Astrocyte of the cerebellum (primary cell): Measurements from ENCODE around the gene PTGER1.

Source experiments
- DNase-seq: peaks from one replicate; pipeline ENCODE4 v3.0.0-alpha.2; 2011; ENCODE audit warnings: low read depth
- H3K4me3 ChIP-seq: 2 replicates; pipeline ENCODE4 v1.5.1; 2011; ENCODE audit warnings: mild to moderate bottlenecking, low read depth, low read length, moderate library complexity
- CTCF ChIP-seq: IDR thresholded peaks from 2 replicates; pipeline ENCODE4 v1.5.1; 2012; ENCODE audit warnings: low read length, low read depth, moderate library complexity, mild to moderate bottlenecking; ENCODE audit errors: missing control alignments
- in situ Hi-C: cut with HindIII; loops from 2 replicates; pipeline ENCODE4 v1.10.0; 2017; ENCODE audit warnings: low sequenced_read_pairs

PTGER1 gene

DNA sequence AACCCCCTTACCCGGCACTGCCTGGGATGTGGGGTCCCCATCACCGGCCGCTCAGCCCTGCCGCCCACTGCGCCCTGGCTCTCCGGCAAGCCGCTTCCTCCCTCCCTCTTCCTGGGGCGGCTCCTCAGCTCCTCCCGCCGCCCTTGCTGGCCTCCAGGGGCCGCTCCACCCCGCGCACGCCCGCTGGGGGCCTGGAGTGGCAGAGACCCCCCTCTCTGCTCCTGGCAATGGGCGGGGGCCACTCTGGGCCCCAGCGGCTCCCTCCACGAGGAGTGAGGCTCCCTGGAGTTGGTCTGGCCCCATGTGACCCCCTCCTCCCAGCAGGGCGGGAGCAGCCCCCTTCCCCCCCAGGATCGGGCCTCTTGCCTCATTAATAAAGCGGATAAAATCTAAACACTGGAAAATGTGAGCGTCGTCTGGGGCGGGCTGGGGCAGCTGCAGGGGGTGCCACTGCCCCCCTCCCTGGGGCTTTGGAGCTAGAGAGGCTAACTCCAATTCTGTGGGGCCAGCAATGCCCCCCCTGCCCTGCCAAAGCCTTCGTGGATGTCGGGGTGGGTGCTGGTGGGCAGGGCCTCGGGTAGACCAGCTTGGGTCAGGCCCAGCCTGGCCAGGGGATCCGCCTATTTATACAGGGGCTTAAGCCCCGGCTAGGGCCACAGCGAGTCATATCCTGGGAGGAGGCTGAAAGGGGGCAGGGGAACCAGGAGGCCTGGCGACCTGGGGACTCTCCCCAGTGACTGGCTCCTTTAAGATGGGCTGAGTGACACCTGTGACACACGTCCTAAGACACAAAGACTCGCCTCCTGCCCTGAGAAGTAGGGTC, at the start of gene PTGER1:
PTGER1 (minus strand) TSS at position 104 of the 823 bp plus-strand sequence. CDS start 1,034 bp downstream, outside the sequence.
- TF ChIP-seq CTCF, result peak; percentile 48
- H3K4me3 ChIP-seq, result peak within 1 kb of the TSS; percentile 16
- no peak for DNase-seq
- in situ Hi-C loops, result no loop called here

DNA sequence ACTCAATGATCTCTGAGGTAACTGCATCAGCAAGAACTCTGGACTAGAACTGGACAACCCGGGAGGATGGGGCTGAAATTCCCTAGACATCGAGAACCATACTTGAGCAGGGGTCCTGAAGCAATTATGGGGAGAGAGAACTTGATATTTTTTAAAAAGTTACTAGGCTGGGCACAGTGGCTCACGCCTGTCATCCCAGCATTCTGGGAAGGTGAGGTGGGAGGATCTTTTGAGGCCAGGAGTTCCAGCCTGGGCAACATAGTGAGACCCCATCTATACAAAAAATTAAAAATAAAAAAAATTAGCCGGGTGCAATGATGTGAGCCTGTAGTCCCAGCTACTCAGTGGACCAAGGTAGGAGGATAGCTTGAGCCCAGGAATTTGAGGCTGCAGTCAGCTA, 45.4 kb upstream of the PTGER1 start:
- no peak for TF ChIP-seq CTCF
- H3K4me3 ChIP-seq, result no peak overlapping the region
- no peak for DNase-seq
- in situ Hi-C loops, result loop anchor here (25.0 kb wide), 1 partner anchor 108 kb away; the partner anchor contains the start of gene DDX39A

DNA sequence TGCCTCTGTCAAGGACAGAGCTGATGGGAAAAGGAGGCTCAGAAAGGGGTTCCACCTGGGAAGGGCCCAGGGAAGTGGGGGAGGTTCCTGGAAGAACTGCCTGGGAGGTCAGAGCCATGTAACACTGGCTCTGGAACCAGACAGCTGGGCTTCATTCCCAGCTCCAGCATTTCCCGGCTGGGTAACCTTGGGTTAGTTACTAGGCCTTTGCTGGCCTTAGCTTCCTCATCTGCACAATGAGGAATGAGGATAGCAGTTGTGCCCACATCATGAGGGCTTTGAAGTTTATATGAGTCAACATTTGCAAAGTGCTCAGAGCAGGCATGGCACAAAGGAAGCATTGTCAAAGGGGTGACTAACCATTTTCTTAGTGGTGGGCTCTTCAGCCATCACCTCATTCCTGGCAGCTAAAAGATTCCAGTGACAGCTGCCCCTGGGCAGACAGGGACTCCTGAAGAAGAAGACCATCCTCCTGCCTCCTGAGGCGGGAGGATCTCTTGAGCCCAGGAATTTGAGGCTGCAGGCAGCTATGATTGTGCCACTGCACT, 44.8 kb upstream of the PTGER1 start:
- no peak for DNase-seq
- H3K4me3 ChIP-seq, result no peak overlapping the region
- in situ Hi-C loops, result loop anchor here (25.0 kb wide), 1 partner anchor 108 kb away; the partner anchor contains the start of gene DDX39A
- no peak for TF ChIP-seq CTCF

DNA sequence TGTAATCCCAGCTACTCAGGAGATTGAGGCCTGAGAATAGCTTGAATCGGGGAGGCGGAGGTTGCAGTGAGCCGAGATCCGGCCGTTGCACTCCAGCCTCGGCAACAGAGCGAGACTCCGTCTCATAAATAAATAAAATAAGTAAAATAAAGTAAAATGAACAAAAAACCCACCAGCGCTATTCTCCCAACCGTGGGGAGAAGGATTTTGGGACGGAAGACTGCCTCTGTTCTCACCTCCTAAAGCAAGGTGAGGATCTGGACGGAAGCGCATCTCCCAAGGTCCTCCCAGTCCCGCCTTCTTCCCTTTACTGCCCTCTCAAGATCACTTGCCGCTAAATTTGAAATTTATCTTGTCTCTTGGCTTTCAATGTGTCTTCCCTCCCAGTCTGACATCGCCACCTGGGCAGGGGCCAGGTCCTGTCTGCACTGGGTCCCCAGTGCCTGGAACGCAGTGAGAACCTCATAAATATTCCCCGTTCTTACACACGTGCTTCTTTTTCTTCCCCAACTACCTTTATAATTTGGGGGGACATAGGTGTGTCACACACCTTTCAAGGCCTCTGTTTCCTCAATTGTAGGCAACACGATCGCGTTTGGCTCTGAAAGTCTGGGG, 44.2 kb upstream of the PTGER1 start:
- no peak overlapping the region for H3K4me3 ChIP-seq
- DNase-seq, result no peak
- in situ Hi-C loops, result loop anchor here (25.0 kb wide), 1 partner anchor 107 kb away; the partner anchor contains the start of gene DDX39A
- TF ChIP-seq CTCF, result no peak

- no peak for DNase-seq
- peak within 1 kb of the TSS; percentile 86 for H3K4me3 ChIP-seq
- in situ Hi-C loops, result loop anchor here (25.0 kb wide), 1 partner anchor 106 kb away; the partner anchor contains the start of gene DDX39A
- no peak for TF ChIP-seq CTCF
These were observed 42.8 kb upstream of the PTGER1 start, which contains the start of gene DNAJB1 for GRCh38 chr19:14517840-14518505. DNAJB1 (minus strand) TSS chr19:14518397; CDS start chr19:14518349, 48 bp downstream.

GRCh38 chr19:14517446-14517839, 42.3 kb upstream of the PTGER1 start:
- DNase-seq, result no peak
- in situ Hi-C loops, result loop anchor here (25.0 kb wide), 1 partner anchor 105 kb away; the partner anchor contains the start of gene DDX39A
- TF ChIP-seq CTCF, result no peak
- peak overlapping the region; percentile 86 for H3K4me3 ChIP-seq
